HG03460 (cell line): ENCODE results near the gene SNX27.
A peak's percentile ranks its signal among the peaks of the same experiment; 100 is the strongest.
"Not testable (repeated sequence)": the region's sequence is repeated elsewhere in the genome, so short reads cannot be mapped to it uniquely, and the experiment has no call there.

ENCODE experiments used
- ATAC-seq: cut with Tn5 transposase; IDR thresholded peaks from one replicate; pipeline ENCODE4 v1.9.1; 2021; ENCODE audit not compliant: unreplicated experiment

SNX27 gene

DNA sequence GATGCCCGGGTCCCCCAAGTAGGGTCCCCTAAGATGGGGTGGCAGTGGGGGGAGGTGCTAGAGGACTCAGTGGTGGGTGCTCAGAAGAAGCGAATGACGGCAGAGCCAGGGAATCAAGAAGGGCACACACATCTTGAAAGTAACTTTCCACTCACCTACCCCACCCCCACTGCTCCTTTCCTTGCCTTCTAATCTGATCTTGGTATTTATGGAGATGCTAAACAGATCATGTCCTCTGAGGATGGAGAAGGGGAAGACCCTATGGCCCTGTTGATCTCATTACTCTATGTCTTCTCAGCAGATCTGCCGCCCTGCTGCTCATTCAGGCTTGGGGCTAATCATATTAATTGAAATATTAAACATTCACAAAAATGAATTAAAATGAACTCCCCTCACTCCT, 106.8 kb downstream of the SNX27 start:
- ATAC-seq: no peak

DNA sequence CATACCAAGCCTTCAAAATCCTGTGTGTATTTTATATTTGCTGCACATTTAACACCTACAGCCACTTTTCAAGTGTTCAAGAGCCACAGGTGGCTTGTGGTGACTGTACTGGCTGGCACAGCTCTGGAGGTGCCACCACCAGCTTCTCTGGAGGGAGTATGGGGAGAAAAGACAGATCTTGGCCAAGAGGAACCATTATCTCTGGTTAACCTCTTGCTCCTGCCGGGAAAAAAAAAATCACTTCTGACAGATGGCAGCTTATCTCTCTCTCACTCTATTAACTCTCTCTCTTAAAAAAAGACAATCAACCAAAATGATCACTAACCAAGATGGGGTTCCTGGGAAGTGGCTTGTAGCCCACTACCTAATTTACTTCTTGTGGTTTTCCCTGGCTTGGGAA, 108.3 kb downstream of the SNX27 start:
- ATAC-seq: no peak

DNA sequence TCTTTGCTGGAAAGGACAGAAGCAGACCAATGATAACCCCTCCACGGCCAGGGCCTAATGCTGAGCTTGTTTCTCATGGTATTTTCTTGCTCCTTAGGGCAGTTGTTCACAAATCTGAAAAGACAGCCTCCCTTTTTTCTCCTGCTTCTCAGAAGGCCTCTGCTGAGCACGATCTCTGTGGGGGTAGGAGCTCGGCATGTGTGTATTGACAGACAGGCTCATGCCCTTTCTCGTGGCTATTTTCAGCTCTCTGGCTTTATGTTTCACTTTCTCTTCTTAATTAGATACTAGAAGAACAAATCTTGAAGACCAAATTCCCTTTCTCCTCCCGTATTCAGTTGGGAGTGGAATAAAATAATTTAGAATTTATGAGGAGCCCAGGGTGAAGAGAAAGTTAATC, 108.7 kb downstream of the SNX27 start:
- ATAC-seq: no peak

DNA sequence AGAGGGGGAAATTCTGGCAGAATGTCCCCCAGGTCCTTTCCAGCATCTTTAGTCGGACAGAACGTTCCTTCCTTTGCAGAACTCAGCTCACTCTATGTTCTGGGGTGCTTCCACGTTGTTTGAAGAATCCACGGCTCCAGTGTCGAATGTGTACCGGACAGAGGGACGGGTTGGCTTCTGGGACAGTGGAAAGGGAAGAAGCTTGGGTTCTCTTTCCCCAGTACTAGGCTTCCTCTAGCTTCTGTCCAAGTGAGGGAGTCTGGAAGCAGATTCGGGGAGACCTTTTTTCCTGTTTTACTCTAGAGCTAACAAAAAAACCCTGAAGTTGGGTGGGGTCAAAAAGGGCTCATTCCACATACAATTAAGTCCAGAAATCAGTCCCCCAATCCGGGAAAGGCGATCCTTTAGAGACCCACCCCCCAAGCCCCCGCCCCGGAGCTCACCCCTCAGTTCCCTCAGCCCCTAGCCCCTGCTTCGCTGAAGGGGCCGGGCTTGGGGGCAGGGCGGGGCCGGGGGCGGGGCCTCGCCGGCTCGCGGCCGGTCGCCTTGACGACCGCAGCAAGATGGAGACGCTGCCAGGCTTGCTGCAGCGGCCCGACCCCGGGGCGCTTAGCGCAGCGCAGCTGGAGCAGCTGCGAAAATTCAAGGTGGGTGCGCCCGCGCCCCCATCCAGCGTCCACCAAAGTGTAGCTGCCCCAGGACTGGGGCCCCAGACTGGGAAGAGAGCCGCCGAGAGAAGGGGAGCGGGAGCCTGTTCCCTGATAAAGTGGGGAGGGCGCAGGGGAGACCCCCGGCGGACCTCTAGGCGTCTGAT, 109.3 kb downstream of the SNX27 start, which contains the start of gene RIIAD1:
RIIAD1 (plus strand) TSS at position 549 of the 814 bp plus-strand sequence; CDS start at position 564, 15 bp downstream.
- peak; percentile 69 for ATAC-seq

DNA sequence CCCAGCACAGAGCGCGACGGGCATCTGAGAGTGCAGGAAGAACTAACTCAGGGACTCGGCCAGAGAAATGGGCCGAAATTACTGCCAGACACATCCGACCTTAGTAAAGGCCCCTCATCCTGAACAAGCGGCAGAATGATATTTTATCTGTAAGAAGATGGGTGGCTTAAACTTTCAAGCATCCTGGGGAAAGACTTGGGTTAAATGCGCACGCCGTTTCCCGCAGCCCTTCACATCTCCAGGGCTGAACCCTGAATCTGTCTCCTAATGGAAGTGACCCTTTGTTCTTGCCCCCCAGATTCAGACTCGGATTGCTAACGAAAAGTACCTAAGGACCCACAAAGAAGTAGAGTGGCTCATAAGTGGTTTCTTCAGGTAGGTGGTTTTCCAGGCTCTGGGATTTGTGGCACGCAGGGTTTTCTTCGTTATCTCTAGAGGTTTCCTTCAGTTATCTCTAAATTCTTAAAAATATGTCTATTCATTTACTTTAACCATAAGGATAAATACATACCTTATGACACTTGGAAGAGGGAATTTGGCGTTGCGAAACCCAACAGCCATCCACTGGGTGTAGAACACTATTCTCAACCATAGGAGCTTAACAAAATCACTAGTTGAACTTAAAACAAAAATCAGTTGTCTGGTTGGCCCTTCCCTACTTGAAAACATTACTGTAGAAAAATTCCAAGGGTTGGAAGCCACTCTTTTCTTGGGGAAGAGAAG, 110.1 kb downstream of the SNX27 start:
- no peak for ATAC-seq

DNA sequence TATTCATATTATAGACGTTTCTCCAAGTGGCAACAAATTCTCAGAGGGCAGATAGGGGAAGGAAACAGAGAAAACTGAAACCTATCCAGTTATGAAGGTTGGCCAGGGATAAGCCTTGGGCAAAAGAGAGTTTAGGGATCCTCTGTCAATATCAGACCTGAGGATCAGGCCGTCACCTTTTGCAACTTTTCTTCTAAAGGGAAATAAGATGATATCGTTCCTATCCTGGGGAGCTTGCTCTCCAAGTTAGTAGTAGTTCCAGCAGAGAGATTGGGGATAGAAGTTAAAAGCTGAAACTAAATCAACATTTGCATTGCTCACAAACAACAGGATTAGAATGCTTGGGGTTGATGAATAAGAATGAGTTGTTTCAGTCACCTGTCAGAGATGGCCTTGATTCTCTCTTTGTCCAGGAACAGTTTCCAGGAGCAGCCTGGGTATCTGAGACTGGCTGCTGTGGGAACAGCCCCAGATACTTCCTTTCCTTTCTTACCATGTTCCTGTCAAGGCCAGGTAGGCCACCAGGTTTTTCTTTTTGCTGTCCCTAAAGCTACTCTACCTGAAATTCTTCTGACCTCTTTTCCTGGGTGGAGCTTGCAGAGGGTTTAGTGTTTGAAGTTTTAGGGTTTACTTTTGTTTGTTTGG, 112.0 kb downstream of the SNX27 start:
- ATAC-seq: no peak

DNA sequence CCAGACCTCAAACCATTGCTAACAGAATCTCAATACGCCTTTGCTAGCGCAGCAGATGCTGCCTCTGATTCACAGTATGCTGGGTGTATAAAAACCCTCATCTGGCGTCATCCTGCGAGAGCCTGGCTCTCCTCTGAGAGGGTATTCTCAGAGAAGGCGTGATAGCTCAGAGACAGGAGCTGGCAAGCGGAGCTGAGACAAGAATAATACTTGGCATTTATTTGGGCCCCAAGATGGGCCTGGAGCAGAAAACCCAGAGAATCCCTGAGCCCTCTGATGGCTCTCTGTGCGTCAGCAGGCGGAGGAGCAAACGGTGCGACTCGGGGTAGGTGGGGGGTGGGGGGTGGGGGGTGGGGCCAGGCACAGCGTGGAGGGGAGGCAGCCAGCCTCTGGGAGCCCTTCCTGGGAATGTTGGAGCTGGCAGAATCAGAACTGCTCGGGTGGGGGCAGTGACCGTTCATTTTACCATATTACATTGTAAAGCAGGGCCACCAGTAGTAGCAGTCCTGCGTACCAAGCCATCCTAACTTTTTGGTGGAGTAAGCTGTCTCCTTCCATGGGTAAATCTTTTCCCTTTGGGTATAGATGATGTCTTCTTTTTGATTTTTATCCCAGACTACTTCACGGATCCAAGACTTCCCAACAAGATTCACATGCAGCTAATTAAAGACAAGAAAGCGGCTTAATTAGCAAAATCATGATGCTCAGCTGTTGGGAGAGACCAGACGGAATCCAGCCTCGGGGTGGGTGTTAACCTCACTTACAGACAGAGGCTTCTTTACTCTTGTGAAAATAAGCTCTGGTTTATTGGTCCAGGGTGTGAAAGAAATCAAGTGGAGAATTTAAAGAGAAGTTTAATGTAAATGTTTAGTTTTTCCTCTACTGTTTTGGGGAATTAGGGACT, 116.6 kb downstream of the SNX27 start:
- ATAC-seq: no peak

DNA sequence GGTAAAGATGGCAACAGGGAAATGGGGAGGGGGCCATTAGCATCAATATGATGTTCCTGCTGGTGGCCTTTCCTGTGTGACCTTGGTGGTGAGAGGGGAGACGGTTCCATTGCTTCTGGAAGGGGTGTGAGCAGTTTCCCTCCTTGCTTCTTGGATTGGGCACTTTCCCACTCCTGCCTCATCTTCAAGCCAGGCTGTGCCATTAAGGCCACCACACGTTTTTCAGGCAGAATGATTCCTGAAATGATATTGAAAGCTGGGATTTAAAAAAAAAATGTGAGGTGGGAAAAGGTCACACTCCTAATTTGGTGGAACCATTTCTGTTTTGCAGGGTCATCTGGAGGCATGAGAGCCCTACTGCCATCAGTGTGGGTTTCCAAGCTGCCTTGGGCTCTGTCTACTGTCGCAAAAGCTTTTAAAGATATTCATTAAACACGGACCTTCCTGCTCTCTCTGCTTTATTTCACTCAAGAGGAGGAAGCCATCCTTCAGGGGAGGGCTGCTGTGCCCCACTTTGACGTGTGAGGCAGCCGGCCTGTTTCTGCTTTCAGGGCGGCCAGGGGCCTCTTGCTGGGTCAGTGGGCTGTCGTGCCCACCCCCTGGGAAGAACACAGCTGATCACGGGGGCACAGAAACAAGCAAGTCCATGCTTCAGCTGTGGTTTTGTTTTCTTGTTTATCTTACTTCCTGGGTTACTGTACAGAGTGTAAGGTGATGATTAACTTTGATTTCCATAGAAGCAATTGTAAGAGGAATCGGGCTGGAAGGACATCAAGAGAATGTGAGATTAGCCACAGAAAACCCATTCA, 117.5 kb downstream of the SNX27 start:
- no peak for ATAC-seq

DNA sequence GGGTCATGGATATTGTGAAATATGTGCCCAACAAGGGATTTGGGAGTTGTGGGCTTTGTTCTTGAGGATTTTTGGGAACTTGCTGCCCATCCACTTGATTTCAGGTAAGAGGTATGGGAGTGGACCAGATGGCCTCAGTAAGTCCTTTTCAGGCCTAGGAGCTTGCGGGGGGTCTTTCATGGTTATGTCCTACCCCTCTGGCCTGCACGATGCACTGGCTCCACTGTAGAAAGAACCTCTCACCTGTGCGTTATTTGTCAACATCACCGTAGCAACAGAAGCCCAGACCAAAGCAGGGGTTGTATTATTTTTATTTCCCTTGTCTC, 118.1 kb downstream of the SNX27 start:
- ATAC-seq: no peak

DNA sequence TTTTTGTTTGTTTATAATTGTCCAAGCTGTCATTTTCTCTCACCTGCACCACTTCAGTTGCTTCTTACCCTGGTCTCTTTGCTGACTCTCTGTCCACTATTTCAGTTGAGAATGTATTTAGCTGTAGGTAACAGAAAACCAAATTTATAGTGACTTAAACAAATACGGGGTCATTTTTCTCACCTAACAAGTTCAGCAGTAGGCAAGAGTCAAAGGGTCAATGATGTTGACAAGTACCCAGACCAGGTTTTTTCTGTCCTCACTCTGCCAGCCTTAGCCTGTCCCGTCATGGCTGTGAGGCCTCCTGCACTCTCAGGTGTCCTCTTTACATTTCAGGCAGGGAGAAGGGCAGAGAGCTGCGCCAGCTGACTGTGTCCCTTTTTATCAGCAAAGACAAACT, 121.3 kb downstream of the SNX27 start:
- ATAC-seq: no peak

DNA sequence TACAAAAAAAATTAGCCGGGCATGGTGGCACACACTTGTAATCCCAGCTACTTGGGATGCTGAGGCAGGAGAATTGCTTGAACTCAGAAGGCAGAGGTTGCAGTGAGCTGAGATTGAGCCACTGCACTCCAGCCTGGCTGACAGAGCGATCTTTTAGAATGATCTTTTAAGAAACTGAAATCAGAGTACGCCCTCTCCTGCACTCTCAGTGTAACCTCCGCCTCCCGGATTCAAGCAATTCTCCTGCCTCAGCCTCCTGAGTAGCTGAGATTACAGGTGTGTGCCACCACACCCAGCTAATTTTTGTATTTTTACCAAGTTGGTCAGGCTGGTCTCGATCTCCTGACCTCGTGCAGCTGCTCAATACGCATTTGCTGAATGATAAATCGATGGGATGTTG, 122.1 kb downstream of the SNX27 start:
- ATAC-seq: not testable (repeated sequence)

DNA sequence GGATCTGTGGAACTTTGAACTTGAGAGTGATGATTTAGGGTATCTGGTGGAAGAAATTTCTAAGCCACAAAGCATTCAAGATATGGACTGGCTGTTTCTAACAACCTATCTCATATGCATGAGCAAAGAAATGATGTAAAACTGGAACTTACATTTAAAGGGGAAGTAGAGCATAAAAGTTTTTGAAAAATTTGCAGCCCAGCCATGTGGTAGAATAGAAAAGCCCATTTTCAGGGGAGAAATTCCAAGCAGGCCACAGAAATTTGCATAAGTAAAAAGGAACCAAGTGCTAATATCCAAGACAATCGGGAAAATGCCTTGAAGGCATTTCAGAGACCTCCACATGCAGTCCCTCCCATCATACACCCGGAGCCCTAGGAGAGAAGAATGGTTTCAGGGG, 125.2 kb downstream of the SNX27 start:
- no peak for ATAC-seq

DNA sequence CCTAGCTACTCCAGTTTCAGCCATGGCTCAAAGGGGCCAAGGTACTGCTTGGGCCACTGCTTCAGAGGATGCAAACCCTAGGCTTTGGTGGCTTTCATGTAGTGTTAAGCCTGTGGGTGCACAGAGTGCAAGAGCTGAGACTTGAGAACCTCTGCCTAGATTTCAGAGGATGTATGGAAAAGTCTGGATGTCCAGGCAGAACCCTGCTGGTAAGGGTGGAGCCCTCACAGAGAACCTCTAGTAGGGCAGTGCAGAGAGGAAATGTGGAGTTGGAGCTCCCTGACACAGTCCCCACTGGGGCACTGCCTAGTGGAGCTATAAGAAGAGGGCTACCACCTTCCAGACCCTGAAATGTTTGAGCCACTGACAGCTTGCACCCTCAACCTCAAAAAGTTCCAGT, 125.6 kb downstream of the SNX27 start:
- ATAC-seq: no peak

DNA sequence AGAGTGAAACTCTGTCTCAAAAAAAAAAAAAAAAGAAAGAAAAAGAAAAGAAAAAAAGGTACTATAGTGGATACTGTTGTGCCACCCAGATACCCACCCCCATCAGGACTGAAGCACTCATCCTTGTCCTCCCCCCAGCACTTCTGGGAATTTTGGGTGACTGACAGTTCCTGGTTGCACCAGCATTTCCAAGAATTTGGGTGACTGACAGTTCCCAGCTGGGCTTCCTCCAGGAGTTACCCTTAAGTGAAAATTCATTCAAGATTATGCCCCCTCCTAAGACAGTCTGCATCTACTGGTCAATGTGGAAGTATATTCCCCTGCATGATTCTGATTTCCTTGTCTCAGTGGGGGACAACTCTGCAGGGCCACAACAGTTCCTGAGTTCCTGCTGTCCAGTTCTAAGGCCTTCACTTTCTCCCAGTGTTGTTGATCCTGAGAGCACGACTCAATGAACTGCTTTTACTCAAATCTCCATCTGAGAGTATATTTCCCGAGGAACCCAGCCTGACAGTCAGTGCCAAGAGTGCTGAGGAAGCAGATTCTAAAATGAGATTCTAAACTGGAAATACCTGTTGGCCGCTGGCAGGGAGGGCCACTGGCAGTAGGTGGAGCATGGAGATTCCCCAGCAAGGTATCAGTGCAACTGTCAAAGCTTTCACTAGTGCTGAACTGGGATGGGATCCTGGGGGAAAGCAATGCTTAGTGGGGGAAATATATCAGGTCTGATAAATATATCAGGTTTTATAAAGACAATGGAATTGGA, 127.9 kb downstream of the SNX27 start:
- no peak for ATAC-seq

DNA sequence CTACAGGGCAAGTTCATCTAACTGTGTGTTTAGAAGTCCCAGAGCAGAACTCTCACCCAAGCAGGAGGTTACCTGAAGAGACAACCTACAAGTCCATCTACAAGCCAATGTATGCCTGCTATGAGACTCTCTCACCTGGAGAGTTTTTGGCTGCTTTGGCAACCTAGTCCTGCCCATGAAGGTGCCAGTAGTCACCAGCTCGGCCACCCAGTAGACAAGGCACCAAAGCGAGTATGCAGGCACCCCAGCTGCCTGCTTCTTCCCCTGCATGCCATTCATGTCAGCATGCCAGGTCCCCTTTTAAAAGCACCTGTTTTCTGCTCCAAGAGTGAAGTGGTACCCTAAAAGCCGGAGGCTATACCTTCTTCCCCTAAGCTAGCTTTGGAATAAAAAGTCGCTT, 129.7 kb downstream of the SNX27 start:
- no peak for ATAC-seq
